ENCODE data around the gene FABP1. TPM values are rescaled to one million over a fixed set of nuclear protein-coding genes. Genes with fewer than 3 reads are reported as not detected.

The FABP1 gene
- total and polyA plus RNA-seq, 2 of the 8 experiments (the other 6 are each of a cell fraction or from before 2014, with no cell fraction given), result 0.09 TPM; not detected in 1

- TF ChIP-seq SP4 (IDR thresholded peaks at IDR 0.05; ENCODE audit: low read length) (no peak), SP1 (IDR thresholded peaks at IDR 0.05; ENCODE audit: low read depth, low read length) (no peak), EZH2 (IDR thresholded peaks at IDR 0.05; ENCODE audit: low read depth, low read length, severe bottlenecking) (no peak), YY1 (IDR thresholded peaks at IDR 0.05; ENCODE audit: low read depth, low read length) (no peak), NRF1 (IDR thresholded peaks at IDR 0.05; ENCODE audit: low read depth, low read length) (no peak), RBBP5 (IDR thresholded peaks at IDR 0.05; ENCODE audit: borderline replicate concordance, low read depth, low read length) (no peak), KDM4A (IDR thresholded peaks at IDR 0.05; ENCODE audit: low read depth, low read length, severe bottlenecking) (no peak)
Measured at GRCh38 chr2:88095022-88095421, 32.8 kb downstream of the FABP1 start (continued).

All from H1 (cell line).